Left ventricle myocardium inferior (tissue), 1 donor: Measurements from ENCODE around the gene SLC16A10. TPM values are rescaled to one million over a fixed set of nuclear protein-coding genes. Genes with fewer than 3 reads are reported as not detected.
"Not testable (repeated sequence)": the region's sequence is repeated elsewhere in the genome, so short reads cannot be mapped to it uniquely, and the experiment has no call there.

ENCODE experiments used
- DNase-seq: peaks from one replicate; pipeline ENCODE4 v3.0.0-alpha.2; 2020
- H3K27ac ChIP-seq: fragments of 200-600 bp; replicated peaks from 2 replicates; pipeline ENCODE4 v1.8.0; 2021
- H3K27me3 ChIP-seq: fragments of 200-600 bp; 2 replicates; pipeline ENCODE4 v1.8.0; 2021; ENCODE audit warnings: low read depth
- H3K36me3 ChIP-seq: fragments of 200-600 bp; 2 replicates; pipeline ENCODE4 v1.8.0; 2021
- H3K4me1 ChIP-seq: fragments of 200-600 bp; 2 replicates; pipeline ENCODE4 v1.8.0; 2021
- H3K4me3 ChIP-seq: fragments of 200-600 bp; 2 replicates; pipeline ENCODE4 v1.8.0; 2021; ENCODE audit warnings: mild to moderate bottlenecking, moderate library complexity
- H3K9me3 ChIP-seq: fragments of 200-600 bp; replicated peaks from 2 replicates; pipeline ENCODE4 v1.8.0; 2021
- intact Hi-C: fragments of 100-400 bp; cut with micrococcal nuclease; formaldehyde crosslinking; loops from one replicate; pipeline ENCODE4 v1.11.0; 2022
- total RNA-seq: library from RNA; stranded (reverse); fragmentation: NEBNext Ultra II Directional; extraction: Animal tissue kit (Norgen Biotek cat#: 25700); gene quantifications from one replicate; pipeline ENCODE4 v1.2.1, GENCODE V29; 2021
- TF ChIP-seq, protein P1 (sequence below): fragments of 200-600 bp; IDR thresholded peaks from 2 replicates; pipeline ENCODE4 v1.8.0; 2021; ENCODE audit warnings: antibody characterized with exemption, mild to moderate bottlenecking, borderline replicate concordance
- donor health status: DM: no; HTN: yes; CAD: no; lungs with severe emphysema.

SLC16A10 gene
- total RNA-seq, 1 donor from 2014 or later, result 4.5 TPM

DNA sequence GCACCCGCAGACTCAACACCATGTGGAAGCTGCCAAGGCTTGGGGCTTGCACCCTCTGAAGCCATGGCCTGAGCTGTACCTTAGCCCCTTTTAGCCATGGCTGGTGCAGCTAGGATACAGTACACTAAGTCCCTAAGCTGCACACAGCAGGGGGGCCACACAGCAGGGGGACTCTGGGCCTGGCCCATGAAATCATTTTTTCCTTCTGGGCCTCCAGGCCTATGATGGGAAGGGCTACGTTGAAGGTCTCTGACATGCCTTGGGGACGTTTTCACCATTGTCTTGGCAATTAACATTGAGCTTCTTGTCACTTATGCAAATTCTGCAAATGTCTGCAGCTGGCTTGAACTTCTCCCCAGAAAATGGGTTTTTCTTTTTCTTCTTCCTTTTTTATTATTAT, 103.3 kb downstream of the SLC16A10 start:
- Histone ChIP-seq H3K27ac (no peak overlapping the region), H3K27me3 (no peaks in the 10 kb centered on the region), H3K36me3 (no peaks in the 10 kb centered on the region), H3K4me3 (no peak overlapping the region), H3K9me3 (no peaks in the 10 kb centered on the region), H3K4me1 (peaks cover 2% of the 10 kb centered on the region)
- TF ChIP-seq, protein P1, sequence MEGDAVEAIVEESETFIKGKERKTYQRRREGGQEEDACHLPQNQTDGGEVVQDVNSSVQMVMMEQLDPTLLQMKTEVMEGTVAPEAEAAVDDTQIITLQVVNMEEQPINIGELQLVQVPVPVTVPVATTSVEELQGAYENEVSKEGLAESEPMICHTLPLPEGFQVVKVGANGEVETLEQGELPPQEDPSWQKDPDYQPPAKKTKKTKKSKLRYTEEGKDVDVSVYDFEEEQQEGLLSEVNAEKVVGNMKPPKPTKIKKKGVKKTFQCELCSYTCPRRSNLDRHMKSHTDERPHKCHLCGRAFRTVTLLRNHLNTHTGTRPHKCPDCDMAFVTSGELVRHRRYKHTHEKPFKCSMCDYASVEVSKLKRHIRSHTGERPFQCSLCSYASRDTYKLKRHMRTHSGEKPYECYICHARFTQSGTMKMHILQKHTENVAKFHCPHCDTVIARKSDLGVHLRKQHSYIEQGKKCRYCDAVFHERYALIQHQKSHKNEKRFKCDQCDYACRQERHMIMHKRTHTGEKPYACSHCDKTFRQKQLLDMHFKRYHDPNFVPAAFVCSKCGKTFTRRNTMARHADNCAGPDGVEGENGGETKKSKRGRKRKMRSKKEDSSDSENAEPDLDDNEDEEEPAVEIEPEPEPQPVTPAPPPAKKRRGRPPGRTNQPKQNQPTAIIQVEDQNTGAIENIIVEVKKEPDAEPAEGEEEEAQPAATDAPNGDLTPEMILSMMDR, result no peak
- intact Hi-C loops, result no loop called here
- no peak for DNase-seq

DNA sequence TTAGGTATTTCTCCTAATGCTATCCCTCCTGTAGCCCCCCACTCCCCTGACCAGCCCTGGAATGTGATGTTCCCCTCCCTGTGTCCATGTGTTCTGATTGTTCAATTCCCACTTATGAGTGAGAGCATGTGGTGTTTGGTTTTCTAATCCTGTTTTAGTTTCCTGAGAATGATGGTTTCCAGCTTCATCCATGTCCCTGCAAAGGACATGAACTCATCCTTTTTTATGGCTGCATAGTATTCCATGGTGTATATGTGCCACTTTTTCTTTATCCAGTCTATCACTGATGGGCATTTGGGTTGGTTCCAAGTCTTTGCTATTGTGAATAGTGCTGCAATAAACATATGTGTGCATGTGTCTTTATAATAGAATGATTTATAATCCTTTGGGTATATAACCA, 103.8 kb downstream of the SLC16A10 start:
- H3K27me3 ChIP-seq, H3K27ac ChIP-seq, H3K4me3 ChIP-seq, H3K9me3 ChIP-seq, DNase-seq, H3K36me3 ChIP-seq, H3K4me1 ChIP-seq, intact Hi-C loops: not testable (repeated sequence)

DNA sequence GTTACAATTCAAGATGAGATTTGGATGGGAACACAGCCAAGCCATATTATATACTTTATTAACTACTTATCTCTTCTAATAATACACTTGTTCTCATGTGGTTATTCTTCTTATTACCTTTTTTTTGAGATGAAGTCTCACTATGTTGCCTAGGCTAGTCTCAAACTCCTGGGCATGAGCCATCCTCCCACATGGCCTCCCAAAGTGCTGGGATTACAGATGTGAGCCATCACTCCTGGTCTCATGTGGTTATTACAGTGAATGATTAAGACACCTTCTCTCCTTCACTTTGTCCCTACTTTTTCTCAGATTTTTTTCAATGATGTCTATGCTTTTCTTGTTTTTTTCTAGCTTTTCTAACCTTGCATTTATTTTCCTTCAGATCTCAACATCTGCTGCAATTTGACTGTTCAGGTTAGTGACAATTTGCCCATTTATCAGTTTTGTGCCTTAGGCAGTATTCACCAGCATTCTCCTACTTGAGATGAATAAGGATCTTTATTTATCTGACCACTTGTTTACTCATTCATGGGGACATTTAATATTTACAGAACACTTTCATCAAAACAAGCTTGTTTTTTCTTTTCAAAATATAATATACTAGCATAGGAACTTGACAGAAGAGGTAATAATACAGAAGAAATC, 105.7 kb downstream of the SLC16A10 start:
- no peak overlapping the region for H3K27ac ChIP-seq
- H3K9me3 ChIP-seq, result no peaks in the 10 kb centered on the region
- H3K4me1 ChIP-seq, result no peaks in the 10 kb centered on the region
- no peaks in the 10 kb centered on the region for H3K36me3 ChIP-seq
- intact Hi-C loops, result no loop called here
- no peaks in the 10 kb centered on the region for H3K27me3 ChIP-seq
- no peak overlapping the region for H3K4me3 ChIP-seq
- DNase-seq, result no peak
- TF ChIP-seq, protein P1, result no peak

DNA sequence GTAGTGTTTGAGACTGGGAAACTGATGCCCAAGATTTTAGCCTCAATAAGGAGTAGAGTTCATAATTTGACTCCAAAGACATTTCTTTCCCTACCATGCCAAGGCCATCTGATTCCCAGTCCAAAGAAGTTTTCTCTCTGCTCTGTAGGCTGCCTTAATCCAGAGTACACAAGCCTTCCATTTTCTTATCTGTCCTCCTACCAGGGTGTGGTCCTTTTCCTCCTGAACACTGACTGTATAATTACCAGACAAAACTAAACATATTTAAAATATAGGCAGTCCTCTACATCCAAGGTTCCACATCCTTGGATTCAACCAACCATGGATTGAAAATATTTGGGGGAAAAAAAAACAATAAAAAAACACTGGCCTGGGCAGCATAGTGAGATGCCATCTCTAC, 108.4 kb downstream of the SLC16A10 start:
- no peak overlapping the region for H3K4me3 ChIP-seq
- DNase-seq, result no peak
- TF ChIP-seq, protein P1, result no peak
- no peak overlapping the region for H3K27ac ChIP-seq
- H3K4me1 ChIP-seq, result no peaks in the 10 kb centered on the region
- H3K9me3 ChIP-seq, result no peaks in the 10 kb centered on the region
- no peaks in the 10 kb centered on the region for H3K36me3 ChIP-seq
- no peaks in the 10 kb centered on the region for H3K27me3 ChIP-seq
- intact Hi-C loops, result no loop called here

DNA sequence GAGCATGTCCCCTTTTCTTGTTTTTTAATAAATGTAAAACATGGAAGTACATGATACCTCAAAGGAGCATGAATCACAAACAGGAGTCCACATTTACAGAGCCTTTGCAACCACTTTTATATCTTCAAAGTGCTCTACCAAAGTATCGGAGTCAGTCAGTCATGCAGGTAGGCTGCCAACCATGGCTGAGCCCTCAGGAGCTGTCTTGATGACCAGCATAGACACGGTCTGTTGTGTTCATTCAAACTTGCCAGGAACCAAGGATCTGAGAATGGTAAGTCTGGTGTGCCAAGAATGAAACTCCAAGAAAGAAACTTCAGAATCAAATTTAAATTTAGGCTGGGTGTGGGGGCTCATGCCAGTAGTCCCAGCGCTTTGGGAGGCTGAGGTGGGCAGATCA, 111.5 kb downstream of the SLC16A10 start:
- Histone ChIP-seq H3K27ac (no peak overlapping the region), H3K27me3 (no peaks in the 10 kb centered on the region), H3K4me1 (peaks cover 7% of the 10 kb centered on the region), H3K4me3 (no peak overlapping the region), H3K9me3 (no peaks in the 10 kb centered on the region), H3K36me3 (no peaks in the 10 kb centered on the region)
- intact Hi-C loops, result no loop called here
- TF ChIP-seq, protein P1, result no peak
- DNase-seq, result no peak

DNA sequence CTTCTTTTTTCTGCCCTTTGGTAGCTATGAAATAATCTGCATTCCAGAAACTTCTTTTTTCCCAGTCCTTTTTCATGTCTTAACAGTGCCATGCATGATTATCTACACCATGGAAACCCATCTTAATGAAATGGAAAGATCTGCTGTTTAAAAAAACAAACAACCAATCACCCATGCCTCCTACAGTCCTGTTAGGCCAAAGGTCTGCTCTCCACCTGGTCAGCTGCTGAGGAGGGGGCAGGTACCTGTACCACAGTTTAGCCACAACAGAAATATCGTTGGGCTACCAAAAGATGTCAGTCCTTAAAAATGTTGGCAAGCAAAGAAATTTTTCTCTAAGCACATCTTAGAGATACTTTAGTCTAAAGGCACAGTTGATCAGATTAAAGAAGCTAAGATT, 112.6 kb downstream of the SLC16A10 start:
- no peak overlapping the region for H3K4me3 ChIP-seq
- H3K27ac ChIP-seq, result no peak overlapping the region
- H3K27me3 ChIP-seq, result no peaks in the 10 kb centered on the region
- no peak for DNase-seq
- peaks cover 18% of the 10 kb centered on the region for H3K4me1 ChIP-seq
- TF ChIP-seq, protein P1, result no peak
- intact Hi-C loops, result no loop called here
- no peaks in the 10 kb centered on the region for H3K36me3 ChIP-seq
- no peaks in the 10 kb centered on the region for H3K9me3 ChIP-seq
